Thyroid gland (tissue), 4 donors: ENCODE results near the gene LHX8.
"Not testable (repeated sequence)": the region's sequence is repeated elsewhere in the genome, so short reads cannot be mapped to it uniquely, and the experiment has no call there.

Experiments used
- POLR2A ChIP-seq, 2 donors: fragments of 450-650 bp; IDR thresholded peaks; one replicate each; pipeline ENCODE4 v1.6.1; 2017; ENCODE audit warnings: antibody characterized with exemption in 2 of 2, mild to moderate bottlenecking in 2 of 2, moderate library complexity in 1 of 2
- TF ChIP-seq, protein P1 (sequence below), 6 experiments: fragments of 200-600 bp in 3 of 6; fragments of 450-650 bp in 3 of 6; sonication (generic) in 3 of 6; IDR thresholded peaks; one replicate each; pipeline ENCODE4 v1.5.1; 2016 to 2019; ENCODE audit warnings: antibody characterized with exemption in 6 of 6, mild to moderate bottlenecking in 2 of 6, inconsistent platforms in 1 of 6, moderate library complexity in 1 of 6

DNA sequence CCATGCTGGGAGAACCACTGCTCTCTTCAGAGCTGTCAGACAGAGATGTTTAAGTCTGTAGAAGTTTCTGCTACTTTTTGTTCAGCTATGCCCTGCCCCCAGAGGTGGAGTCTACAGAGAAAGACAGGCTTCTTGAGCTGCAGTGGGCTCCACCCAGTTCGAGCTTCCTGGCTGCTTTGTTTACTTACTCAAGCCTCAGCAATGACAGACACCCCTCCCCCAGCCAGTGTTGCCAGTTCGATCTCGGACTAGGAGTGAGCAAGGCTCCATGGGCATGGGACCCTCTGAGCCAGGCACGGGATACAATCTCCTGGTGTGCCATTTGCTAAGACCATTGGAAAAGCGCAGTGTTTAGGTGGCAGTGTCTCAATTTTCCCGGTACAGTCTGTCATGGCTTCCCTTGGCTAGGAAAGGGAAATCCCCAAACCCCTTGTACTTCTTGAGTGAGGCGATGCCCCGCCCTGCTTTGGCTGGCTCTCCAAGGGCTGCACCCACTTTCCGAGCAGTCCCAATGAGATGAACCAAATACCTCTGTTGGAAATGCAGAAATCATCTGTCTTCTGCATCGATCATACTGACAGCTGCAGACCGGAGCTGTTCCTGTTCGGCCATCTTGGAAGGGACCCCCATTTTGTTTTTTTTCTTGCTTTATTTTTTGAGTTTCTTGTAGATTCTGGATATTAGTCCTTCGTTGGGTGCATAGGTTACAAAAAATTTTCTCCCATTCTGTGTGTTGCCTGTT lies 47.2 kb downstream of the LHX8 start:
- TF ChIP-seq, protein P1, sequence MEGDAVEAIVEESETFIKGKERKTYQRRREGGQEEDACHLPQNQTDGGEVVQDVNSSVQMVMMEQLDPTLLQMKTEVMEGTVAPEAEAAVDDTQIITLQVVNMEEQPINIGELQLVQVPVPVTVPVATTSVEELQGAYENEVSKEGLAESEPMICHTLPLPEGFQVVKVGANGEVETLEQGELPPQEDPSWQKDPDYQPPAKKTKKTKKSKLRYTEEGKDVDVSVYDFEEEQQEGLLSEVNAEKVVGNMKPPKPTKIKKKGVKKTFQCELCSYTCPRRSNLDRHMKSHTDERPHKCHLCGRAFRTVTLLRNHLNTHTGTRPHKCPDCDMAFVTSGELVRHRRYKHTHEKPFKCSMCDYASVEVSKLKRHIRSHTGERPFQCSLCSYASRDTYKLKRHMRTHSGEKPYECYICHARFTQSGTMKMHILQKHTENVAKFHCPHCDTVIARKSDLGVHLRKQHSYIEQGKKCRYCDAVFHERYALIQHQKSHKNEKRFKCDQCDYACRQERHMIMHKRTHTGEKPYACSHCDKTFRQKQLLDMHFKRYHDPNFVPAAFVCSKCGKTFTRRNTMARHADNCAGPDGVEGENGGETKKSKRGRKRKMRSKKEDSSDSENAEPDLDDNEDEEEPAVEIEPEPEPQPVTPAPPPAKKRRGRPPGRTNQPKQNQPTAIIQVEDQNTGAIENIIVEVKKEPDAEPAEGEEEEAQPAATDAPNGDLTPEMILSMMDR (IDR thresholded peaks at IDR 0.05) = not testable (repeated sequence)
- not testable (repeated sequence) for TF ChIP-seq POLR2A (IDR thresholded peaks at IDR 0.05)
